ENCODE results near the gene CARM1. TPM values are rescaled to one million over a fixed set of nuclear protein-coding genes. Genes with fewer than 3 reads are reported as not detected.
A peak's percentile ranks its signal among the peaks of the same experiment; 100 is the strongest.

Gene CARM1
- total and polyA plus RNA-seq, 2 of the 13 experiments (the other 11 are each of a cell fraction or from before 2014, with no cell fraction given) = 27.6 to 55.8 TPM

- TF ChIP-seq ZNF572 (CRISPR knock-in tag; IDR thresholded peaks at IDR 0.05) (no peak), JARID2 (CRISPR knock-in tag; IDR thresholded peaks at IDR 0.05; ENCODE audit: insufficient replicate concordance) (no peak), DMAP1 (CRISPR knock-in tag; IDR thresholded peaks at IDR 0.05) (no peak; the same call in 1 of the 2 replicates), MIER3 (CRISPR knock-in tag; IDR thresholded peaks at IDR 0.05; ENCODE audit: borderline replicate concordance) (peak; percentile 55; the same call in 1 of the 2 replicates), MAFF (IDR thresholded peaks at IDR 0.05; ENCODE audit: low read depth, low read length) (no peak), PHF8 (CRISPR knock-in tag; IDR thresholded peaks at IDR 0.05) (peak; percentile 93), ZBTB43 (CRISPR knock-in tag; conservative IDR thresholded peaks at IDR 0.05) (no peak), PLRG1 (conservative IDR thresholded peaks at IDR 0.05) (no peak), TRIM24 (CRISPR knock-in tag; IDR thresholded peaks at IDR 0.05) (no peak), KDM6A (CRISPR knock-in tag; IDR thresholded peaks at IDR 0.05; ENCODE audit: low read depth) (no peak), ZNF766 (CRISPR knock-in tag; IDR thresholded peaks at IDR 0.05; ENCODE audit: borderline replicate concordance) (peak; percentile 9; the same call in 1 of the 2 replicates), STAT6 (CRISPR knock-in tag; IDR thresholded peaks at IDR 0.05; ENCODE audit: borderline replicate concordance) (peak; percentile 53; the same call in 1 of the 2 replicates), FOXJ3 (CRISPR knock-in tag; IDR thresholded peaks at IDR 0.05; ENCODE audit: borderline replicate concordance) (0 out of 2 replicates have a peak, but pooled peaks have one; percentile 39), IRF2 (CRISPR knock-in tag; IDR thresholded peaks at IDR 0.05) (peak; percentile 93), ZNF772 (CRISPR knock-in tag; IDR thresholded peaks at IDR 0.05) (peak; percentile 80), UBTF (CRISPR knock-in tag; IDR thresholded peaks at IDR 0.05) (peak; percentile 85; the same call in 1 of the 2 replicates), IRX3 (CRISPR knock-in tag; IDR thresholded peaks at IDR 0.05; ENCODE audit: borderline replicate concordance, low read depth) (peak; percentile 41; the same call in 1 of the 2 replicates), ZNF644 (CRISPR knock-in tag; IDR thresholded peaks at IDR 0.05; ENCODE audit: low read depth) (no peak), MIXL1 (CRISPR knock-in tag; IDR thresholded peaks at IDR 0.05) (peak; percentile 63; the same call in 1 of the 2 replicates), GABPA (IDR thresholded peaks at IDR 0.05; ENCODE audit: low read depth, low read length) (peak; percentile 96), GABPA (CRISPR knock-in tag; IDR thresholded peaks at IDR 0.05; ENCODE audit: low read depth) (peak; percentile 98), ZNF629 (CRISPR knock-in tag; conservative IDR thresholded peaks at IDR 0.05) (no peak), IKZF5 (CRISPR knock-in tag; IDR thresholded peaks at IDR 0.05) (peak; percentile 89)
These were observed 57.4 kb downstream of the CARM1 start, which contains the start of the genes TIMM29 and YIPF2 (continued) for GRCh38 chr19:10928563-10929401.
